ENCODE results near the gene TCTN2. TPM values are rescaled to one million over a fixed set of nuclear protein-coding genes. Genes with fewer than 3 reads are reported as not detected.

The TCTN2 gene
- total and polyA plus RNA-seq, 2 donors (not counting 1 experiment from before 2014, with no cell fraction given): 8.5 to 22.8 TPM

DNA sequence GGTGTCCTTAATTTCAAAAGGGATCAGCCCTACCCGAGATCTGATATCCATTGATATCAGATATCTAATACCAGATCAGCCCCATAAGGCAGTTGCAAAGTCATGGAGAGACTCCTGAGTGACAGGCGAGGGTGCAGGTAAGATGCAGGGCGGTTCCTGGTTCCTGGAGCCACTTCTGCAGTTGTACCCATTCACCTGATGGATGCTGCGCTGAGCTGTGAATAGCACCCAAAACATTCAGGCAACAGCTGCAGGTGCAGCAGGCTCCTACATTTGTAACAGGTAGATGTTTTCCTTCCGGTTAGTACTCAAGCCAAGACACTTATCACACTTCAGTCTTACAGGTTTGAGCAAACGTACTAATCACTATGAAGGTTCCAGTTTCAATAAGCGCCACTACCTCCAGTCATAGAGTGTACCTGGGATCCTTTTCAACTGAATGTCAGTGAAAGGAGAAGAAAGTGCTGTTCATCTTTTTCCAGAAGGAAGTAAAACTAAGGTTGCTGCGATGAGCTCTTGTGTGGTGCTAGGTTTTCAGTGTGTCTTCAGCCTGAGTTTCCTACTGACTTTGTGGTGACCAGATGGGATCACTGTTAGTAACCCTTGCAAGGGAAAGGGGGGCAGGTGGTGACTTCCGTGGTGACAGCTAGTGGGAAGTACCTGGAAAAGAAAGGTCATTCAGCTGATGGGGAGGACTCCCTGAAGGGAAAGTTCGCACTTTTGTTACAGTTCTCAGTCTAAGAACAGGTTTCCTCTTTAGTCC, 43.1 kb downstream of the TCTN2 start:
- Histone ChIP-seq H2AFZ (ENCODE audit: insufficient read depth, low read depth, low read length, poor library complexity, severe bottlenecking) (peak overlapping the region; percentile 51), H3K9ac (ENCODE audit: low read length) (peak overlapping the region; percentile 78)
- H3K4me1 Mint-ChIP-seq: peaks cover 35% of the 10 kb centered on the region

More for the DNA sequence above, 43.1 kb downstream of the TCTN2 start:
- peak overlapping the region; percentile 86 for H3K4me3 Mint-ChIP-seq
- Histone ChIP-seq H3K27ac (ENCODE audit: low read length in 2 of 2) (peak overlapping the region; percentile 25 to 58), H3K4me2 (replicated peaks; ENCODE audit: low read depth, low read length, poor library complexity, severe bottlenecking) (peak overlapping the region; percentile 89), H3K4me3 (ENCODE audit: control extremely low read depth in 1 of 5, extremely low read depth in 1 of 5, insufficient read depth in 1 of 5, low read depth in 2 of 5, low read length in 4 of 5) (peak overlapping the region in 2 of 5 experiments; percentile 8), H3K9me3 (ENCODE audit: control extremely low read depth in 1 of 3, control insufficient read depth in 2 of 3, insufficient read depth in 1 of 3, low read length in 2 of 3) (no peaks in the 10 kb centered on the region), H3K4me1 (ENCODE audit: control insufficient read depth in 2 of 2, insufficient read depth in 2 of 2, low read length in 2 of 2) (peaks cover 23 to 24% of the 10 kb centered on the region in 2 donors), H3K27me3 (replicated peaks in 1 of 4; ENCODE audit: control extremely low read depth in 1 of 4, control insufficient read depth in 3 of 4, insufficient read depth in 4 of 4, low read length in 3 of 4) (no peaks in the 10 kb centered on the region), H4K20me1 (ENCODE audit: control insufficient read depth, insufficient read depth, low read length, poor library complexity, severe bottlenecking) (peaks cover 11% of the 10 kb centered on the region), H3K79me2 (ENCODE audit: control insufficient read depth, insufficient read depth, low read length) (peaks cover 53% of the 10 kb centered on the region), H3K36me3 (replicated peaks in 1 of 2; ENCODE audit: control extremely low read depth in 1 of 2, control insufficient read depth in 1 of 2, extremely low read depth in 1 of 2, insufficient read depth in 2 of 2, low read length in 1 of 2) (no peaks in the 10 kb centered on the region)
- TF ChIP-seq EZH2 (IDR thresholded peaks at IDR 0.05; ENCODE audit: borderline replicate concordance, insufficient read depth, low read depth, low read length, poor library complexity, severe bottlenecking) (no peak), CTCF (IDR thresholded peaks at IDR 0.05) (no peak)
- DNase-seq (peak; percentile 41), ATAC-seq (ENCODE audit: low read depth) (no peak)
- no peaks in the 10 kb centered on the region for H3K27me3 Mint-ChIP-seq
- 42% methylated on average over 7 of the region's 10 CpGs for WGBS (ENCODE audit: insufficient coverage)
- H3K9me3 Mint-ChIP-seq (ENCODE audit: insufficient read depth): no peaks in the 10 kb centered on the region
- H3K27ac Mint-ChIP-seq: peak overlapping the region; percentile 88
- CTCF ChIA-PET: no interaction called here
- intact Hi-C loops (cut with micrococcal nuclease): loop anchor here (2.0 kb wide), 2 partner anchors 47 to 81 kb away; partner anchors contain the start of genes EIF2B1 and GTF2H3
- POLR2A ChIA-PET: interaction anchor here (1.1 kb wide), 1 partner anchor 43 kb away, joined by 3 read pairs; the partner anchor contains the start of gene TCTN2
